DND-41 (cell line): ENCODE results near the gene ZNF497.

Experiments used
- ATAC-seq: fragments of 200-7000 bp; cut with Tn5 transposase; 3 replicates; pipeline ENCODE4 v1.9.1; 2021; ENCODE audit warnings: low read depth; ENCODE audit not compliant: insufficient read depth
- DNase-seq: peaks from one replicate; pipeline ENCODE4 v3.0.0-alpha.2; 2020
- H2AFZ ChIP-seq: 2 replicates; pipeline ENCODE4 v1.6.0; 2012; ENCODE audit warnings: low read depth, low read length
- H3K27ac ChIP-seq: 2 replicates; pipeline ENCODE4 v1.5.1; 2012; ENCODE audit warnings: low read length, inconsistent platforms
- H3K27me3 ChIP-seq: fragments of 200-600 bp; sonication (generic); 2 replicates; pipeline ENCODE4 v1.6.0; 2012; ENCODE audit warnings: low read length, mild to moderate bottlenecking, inconsistent platforms; ENCODE audit not compliant: insufficient read depth, poor library complexity
- H3K36me3 ChIP-seq: 2 replicates; pipeline ENCODE4 v1.5.1; 2012; ENCODE audit warnings: low read length, inconsistent platforms; ENCODE audit not compliant: insufficient read depth
- H3K4me1 ChIP-seq: 2 replicates; pipeline ENCODE4 v1.5.1; 2012; ENCODE audit warnings: mild to moderate bottlenecking, low read length; ENCODE audit not compliant: insufficient read depth
- H3K4me2 ChIP-seq: 2 replicates; pipeline ENCODE4 v1.6.0; 2012; ENCODE audit warnings: mild to moderate bottlenecking, moderate library complexity, low read length, inconsistent platforms; ENCODE audit not compliant: insufficient read depth
- H3K4me3 ChIP-seq, 2 experiments: fragments of 200-600 bp in 1 of 2; shearing (Covaris generic) in 1 of 2; 2 replicates each; pipeline ENCODE4 v1.5.1; 2012 to 2016; ENCODE audit warnings: inconsistent platforms in 2 of 2, low read length in 2 of 2, mild to moderate bottlenecking in 2 of 2, low read depth in 1 of 2, moderate library complexity in 1 of 2
- H3K79me2 ChIP-seq: 2 replicates; pipeline ENCODE4 v1.6.0; 2012; ENCODE audit warnings: low read length, inconsistent platforms; ENCODE audit not compliant: insufficient read depth
- H3K9ac ChIP-seq: 2 replicates; pipeline ENCODE4 v1.6.0; 2012; ENCODE audit warnings: low read depth, mild to moderate bottlenecking, inconsistent platforms, low read length, moderate library complexity
- H3K9me3 ChIP-seq: 2 replicates; pipeline ENCODE4 v1.5.1; 2012; ENCODE audit warnings: low read length, moderate library complexity, mild to moderate bottlenecking, inconsistent platforms; ENCODE audit not compliant: insufficient read depth, severe bottlenecking
- H4K20me1 ChIP-seq: 2 replicates; pipeline ENCODE4 v1.6.0; 2012; ENCODE audit warnings: low read length; ENCODE audit not compliant: insufficient read depth
- CTCF ChIP-seq: IDR thresholded peaks from 2 replicates; pipeline ENCODE4 v1.5.1; 2012; ENCODE audit warnings: borderline replicate concordance, low read length, moderate library complexity, mild to moderate bottlenecking; ENCODE audit not compliant: poor library complexity, severe bottlenecking; ENCODE audit errors: extremely low read depth
- EZH2 ChIP-seq: IDR thresholded peaks from 3 replicates; pipeline ENCODE4 v1.6.1; 2012; ENCODE audit warnings: borderline replicate concordance, low read depth, mild to moderate bottlenecking, moderate library complexity, low read length, inconsistent platforms; ENCODE audit not compliant: severe bottlenecking

Gene ZNF497

GRCh38 chr19:58400916-58401839 is 38.6 kb upstream of the ZNF497 start:
- Histone ChIP-seq H3K9ac (peak overlapping the region; percentile 60), H3K4me1 (peaks cover 22% of the 10 kb centered on the region), H3K4me3 (peak overlapping the region; percentile 32 to 77; a peak in 3 of 4 replicates), H3K9me3 (no peaks in the 10 kb centered on the region), H3K4me2 (peak overlapping the region; percentile 77), H4K20me1 (no peaks in the 10 kb centered on the region), H3K27ac (peak overlapping the region; percentile 70), H2AFZ (peak overlapping the region; percentile 80), H3K27me3 (no peaks in the 10 kb centered on the region), H3K79me2 (peaks cover 3% of the 10 kb centered on the region; the same call in 1 of the 2 replicates), H3K36me3 (no peaks in the 10 kb centered on the region)
- DNase-seq (peak; percentile 100), ATAC-seq (peak; percentile 94)
- TF ChIP-seq EZH2: no peak
- peak; percentile 5 for TF ChIP-seq CTCF

DNA sequence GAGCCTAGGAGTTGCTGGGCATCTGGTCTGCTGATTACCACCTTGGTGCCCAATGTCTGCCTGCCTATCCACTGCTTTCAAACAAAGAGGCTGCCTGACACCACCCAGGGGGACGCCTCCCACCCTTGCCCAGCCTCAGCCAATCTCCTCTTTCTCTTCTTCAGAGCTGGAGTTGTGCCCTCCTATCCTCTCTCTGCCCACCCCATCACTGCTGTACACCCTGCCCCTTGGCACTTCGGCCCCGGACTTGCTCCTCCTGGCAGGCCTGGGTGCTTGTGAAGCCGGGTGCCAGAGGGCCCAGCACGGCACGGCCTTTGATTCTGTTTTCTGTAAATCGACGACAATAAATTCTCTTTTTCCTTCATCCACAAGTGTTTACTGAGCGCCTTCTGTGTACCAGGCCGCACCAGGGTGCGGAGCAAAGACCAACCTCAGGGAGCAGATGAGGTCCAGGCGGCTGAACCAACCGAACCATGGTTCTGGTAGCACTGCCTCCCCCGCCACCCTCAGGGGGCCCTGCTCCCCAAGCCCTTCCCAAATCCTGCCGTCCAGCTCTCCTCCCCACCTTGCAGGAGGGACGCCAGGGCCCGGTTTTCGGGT is 37.9 kb upstream of the ZNF497 start:
- H3K9me3 ChIP-seq: no peaks in the 10 kb centered on the region
- TF ChIP-seq EZH2 (no peak), CTCF (no peak)
- H3K4me3 ChIP-seq: peak overlapping the region in 1 of 2 experiments; percentile 55; a peak in 2 of 4 replicates
- H2AFZ ChIP-seq: peak overlapping the region; percentile 80
- H3K4me2 ChIP-seq: peak overlapping the region; percentile 77
- no peak for ATAC-seq
- H4K20me1 ChIP-seq: peaks cover 2% of the 10 kb centered on the region; the same call in 1 of the 2 replicates
- peaks cover 22% of the 10 kb centered on the region for H3K4me1 ChIP-seq
- DNase-seq: no peak
- H3K9ac ChIP-seq: peak overlapping the region; percentile 52
- H3K27me3 ChIP-seq: no peaks in the 10 kb centered on the region
- H3K27ac ChIP-seq: peak overlapping the region; percentile 66
- peaks cover 5% of the 10 kb centered on the region for H3K36me3 ChIP-seq
- peaks cover 3% of the 10 kb centered on the region; the same call in 1 of the 2 replicates for H3K79me2 ChIP-seq

GRCh38 chr19:58399903-58400302 is 37.4 kb upstream of the ZNF497 start:
- Histone ChIP-seq H3K4me2 (peak overlapping the region; percentile 77), H3K4me1 (peaks cover 22% of the 10 kb centered on the region), H4K20me1 (peaks cover 7% of the 10 kb centered on the region), H2AFZ (no peak overlapping the region), H3K79me2 (peaks cover 3% of the 10 kb centered on the region; the same call in 1 of the 2 replicates), H3K27ac (no peak overlapping the region), H3K36me3 (peaks cover 10% of the 10 kb centered on the region), H3K9me3 (no peaks in the 10 kb centered on the region), H3K4me3 (0 out of 4 replicates have a peak overlapping the region, but pooled peaks of 1 of the 2 experiments have one; percentile 55), H3K9ac (peak overlapping the region; percentile 52; the same call in 1 of the 2 replicates), H3K27me3 (no peaks in the 10 kb centered on the region)
- DNase-seq (no peak), ATAC-seq (no peak)
- TF ChIP-seq CTCF (no peak), EZH2 (no peak)
